Measurements from ENCODE around the gene WFIKKN2. TPM values are rescaled to one million over a fixed set of nuclear protein-coding genes. Genes with fewer than 3 reads are reported as not detected.

Gene WFIKKN2
- total and polyA plus RNA-seq, 2 of the 13 experiments (the other 11 are each of a cell fraction or from before 2014, with no cell fraction given), result not detected

DNA sequence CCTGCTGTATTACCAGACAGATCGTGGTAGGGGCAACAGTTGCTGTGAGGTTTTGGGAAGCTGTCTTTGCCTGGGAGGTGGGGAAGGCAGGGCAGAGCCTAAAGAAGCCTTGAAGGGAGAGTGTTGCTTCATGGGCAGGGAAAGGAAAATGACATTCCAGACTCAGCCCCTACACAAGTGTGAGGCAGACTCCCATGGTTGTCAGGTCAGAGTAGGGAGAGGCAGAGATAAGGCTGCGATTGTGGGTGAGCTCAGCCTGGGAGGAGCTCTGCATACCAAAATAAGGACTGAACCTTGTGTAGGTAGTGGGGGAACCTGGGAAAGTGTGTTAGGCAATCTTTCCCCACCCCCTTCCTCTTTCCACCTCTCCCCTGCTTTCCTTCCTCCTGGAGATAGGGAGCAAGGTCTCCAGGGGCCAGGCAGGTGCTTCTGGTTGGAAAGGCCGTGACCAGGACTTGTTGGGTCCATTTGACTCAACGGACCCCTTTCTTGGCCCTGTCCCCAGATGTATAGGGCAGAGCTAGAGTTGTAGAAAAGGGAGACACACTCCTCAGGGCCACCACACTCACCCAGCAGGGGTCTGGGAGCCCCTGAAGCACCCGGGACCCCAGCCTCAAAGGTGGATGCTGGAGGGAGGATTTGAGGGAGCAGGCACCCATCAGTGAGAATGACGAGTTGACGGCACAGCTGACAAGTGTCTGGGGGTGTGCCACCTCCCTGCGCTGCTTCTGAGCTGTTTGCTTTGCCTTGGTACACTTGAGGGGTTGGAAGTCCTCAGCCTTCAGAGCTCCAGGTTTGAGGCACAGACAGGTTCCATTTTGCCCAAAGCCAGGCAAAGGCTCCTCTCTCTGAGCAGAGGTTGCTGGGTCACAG, 49.3 kb downstream of the WFIKKN2 start (continued):
- TF ChIP-seq, protein P1, sequence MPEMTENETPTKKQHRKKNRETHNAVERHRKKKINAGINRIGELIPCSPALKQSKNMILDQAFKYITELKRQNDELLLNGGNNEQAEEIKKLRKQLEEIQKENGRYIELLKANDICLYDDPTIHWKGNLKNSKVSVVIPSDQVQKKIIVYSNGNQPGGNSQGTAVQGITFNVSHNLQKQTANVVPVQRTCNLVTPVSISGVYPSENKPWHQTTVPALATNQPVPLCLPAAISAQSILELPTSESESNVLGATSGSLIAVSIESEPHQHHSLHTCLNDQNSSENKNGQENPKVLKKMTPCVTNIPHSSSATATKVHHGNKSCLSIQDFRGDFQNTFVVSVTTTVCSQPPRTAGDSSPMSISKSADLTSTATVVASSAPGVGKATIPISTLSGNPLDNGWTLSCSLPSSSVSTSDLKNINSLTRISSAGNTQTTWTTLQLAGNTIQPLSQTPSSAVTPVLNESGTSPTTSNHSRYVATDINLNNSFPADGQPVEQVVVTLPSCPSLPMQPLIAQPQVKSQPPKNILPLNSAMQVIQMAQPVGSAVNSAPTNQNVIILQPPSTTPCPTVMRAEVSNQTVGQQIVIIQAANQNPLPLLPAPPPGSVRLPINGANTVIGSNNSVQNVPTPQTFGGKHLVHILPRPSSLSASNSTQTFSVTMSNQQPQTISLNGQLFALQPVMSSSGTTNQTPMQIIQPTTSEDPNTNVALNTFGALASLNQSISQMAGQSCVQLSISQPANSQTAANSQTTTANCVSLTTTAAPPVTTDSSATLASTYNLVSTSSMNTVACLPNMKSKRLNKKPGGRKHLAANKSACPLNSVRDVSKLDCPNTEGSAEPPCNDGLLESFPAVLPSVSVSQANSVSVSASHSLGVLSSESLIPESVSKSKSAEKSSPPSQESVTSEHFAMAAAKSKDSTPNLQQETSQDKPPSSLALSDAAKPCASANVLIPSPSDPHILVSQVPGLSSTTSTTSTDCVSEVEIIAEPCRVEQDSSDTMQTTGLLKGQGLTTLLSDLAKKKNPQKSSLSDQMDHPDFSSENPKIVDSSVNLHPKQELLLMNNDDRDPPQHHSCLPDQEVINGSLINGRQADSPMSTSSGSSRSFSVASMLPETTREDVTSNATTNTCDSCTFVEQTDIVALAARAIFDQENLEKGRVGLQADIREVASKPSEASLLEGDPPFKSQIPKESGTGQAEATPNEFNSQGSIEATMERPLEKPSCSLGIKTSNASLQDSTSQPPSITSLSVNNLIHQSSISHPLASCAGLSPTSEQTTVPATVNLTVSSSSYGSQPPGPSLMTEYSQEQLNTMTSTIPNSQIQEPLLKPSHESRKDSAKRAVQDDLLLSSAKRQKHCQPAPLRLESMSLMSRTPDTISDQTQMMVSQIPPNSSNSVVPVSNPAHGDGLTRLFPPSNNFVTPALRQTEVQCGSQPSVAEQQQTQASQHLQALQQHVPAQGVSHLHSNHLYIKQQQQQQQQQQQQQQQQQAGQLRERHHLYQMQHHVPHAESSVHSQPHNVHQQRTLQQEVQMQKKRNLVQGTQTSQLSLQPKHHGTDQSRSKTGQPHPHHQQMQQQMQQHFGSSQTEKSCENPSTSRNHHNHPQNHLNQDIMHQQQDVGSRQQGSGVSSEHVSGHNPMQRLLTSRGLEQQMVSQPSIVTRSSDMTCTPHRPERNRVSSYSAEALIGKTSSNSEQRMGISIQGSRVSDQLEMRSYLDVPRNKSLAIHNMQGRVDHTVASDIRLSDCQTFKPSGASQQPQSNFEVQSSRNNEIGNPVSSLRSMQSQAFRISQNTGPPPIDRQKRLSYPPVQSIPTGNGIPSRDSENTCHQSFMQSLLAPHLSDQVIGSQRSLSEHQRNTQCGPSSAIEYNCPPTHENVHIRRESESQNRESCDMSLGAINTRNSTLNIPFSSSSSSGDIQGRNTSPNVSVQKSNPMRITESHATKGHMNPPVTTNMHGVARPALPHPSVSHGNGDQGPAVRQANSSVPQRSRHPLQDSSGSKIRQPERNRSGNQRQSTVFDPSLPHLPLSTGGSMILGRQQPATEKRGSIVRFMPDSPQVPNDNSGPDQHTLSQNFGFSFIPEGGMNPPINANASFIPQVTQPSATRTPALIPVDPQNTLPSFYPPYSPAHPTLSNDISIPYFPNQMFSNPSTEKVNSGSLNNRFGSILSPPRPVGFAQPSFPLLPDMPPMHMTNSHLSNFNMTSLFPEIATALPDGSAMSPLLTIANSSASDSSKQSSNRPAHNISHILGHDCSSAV (CRISPR knock-in tag; IDR thresholded peaks at IDR 0.05; ENCODE audit: borderline replicate concordance), result no peak
- TF ChIP-seq ZMAT3 (CRISPR knock-in tag; conservative IDR thresholded peaks at IDR 0.05), result peak; percentile 80
- TF ChIP-seq ZNF546 (CRISPR knock-in tag; conservative IDR thresholded peaks at IDR 0.05), result no peak
- TF ChIP-seq SCMH1 (CRISPR knock-in tag; IDR thresholded peaks at IDR 0.05; ENCODE audit: borderline replicate concordance), result no peak
- TF ChIP-seq, protein P2, sequence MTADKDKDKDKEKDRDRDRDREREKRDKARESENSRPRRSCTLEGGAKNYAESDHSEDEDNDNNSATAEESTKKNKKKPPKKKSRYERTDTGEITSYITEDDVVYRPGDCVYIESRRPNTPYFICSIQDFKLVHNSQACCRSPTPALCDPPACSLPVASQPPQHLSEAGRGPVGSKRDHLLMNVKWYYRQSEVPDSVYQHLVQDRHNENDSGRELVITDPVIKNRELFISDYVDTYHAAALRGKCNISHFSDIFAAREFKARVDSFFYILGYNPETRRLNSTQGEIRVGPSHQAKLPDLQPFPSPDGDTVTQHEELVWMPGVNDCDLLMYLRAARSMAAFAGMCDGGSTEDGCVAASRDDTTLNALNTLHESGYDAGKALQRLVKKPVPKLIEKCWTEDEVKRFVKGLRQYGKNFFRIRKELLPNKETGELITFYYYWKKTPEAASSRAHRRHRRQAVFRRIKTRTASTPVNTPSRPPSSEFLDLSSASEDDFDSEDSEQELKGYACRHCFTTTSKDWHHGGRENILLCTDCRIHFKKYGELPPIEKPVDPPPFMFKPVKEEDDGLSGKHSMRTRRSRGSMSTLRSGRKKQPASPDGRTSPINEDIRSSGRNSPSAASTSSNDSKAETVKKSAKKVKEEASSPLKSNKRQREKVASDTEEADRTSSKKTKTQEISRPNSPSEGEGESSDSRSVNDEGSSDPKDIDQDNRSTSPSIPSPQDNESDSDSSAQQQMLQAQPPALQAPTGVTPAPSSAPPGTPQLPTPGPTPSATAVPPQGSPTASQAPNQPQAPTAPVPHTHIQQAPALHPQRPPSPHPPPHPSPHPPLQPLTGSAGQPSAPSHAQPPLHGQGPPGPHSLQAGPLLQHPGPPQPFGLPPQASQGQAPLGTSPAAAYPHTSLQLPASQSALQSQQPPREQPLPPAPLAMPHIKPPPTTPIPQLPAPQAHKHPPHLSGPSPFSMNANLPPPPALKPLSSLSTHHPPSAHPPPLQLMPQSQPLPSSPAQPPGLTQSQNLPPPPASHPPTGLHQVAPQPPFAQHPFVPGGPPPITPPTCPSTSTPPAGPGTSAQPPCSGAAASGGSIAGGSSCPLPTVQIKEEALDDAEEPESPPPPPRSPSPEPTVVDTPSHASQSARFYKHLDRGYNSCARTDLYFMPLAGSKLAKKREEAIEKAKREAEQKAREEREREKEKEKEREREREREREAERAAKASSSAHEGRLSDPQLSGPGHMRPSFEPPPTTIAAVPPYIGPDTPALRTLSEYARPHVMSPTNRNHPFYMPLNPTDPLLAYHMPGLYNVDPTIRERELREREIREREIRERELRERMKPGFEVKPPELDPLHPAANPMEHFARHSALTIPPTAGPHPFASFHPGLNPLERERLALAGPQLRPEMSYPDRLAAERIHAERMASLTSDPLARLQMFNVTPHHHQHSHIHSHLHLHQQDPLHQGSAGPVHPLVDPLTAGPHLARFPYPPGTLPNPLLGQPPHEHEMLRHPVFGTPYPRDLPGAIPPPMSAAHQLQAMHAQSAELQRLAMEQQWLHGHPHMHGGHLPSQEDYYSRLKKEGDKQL (CRISPR knock-in tag; IDR thresholded peaks at IDR 0.05; ENCODE audit: low read depth), result no peak
- TF ChIP-seq, protein P3, sequence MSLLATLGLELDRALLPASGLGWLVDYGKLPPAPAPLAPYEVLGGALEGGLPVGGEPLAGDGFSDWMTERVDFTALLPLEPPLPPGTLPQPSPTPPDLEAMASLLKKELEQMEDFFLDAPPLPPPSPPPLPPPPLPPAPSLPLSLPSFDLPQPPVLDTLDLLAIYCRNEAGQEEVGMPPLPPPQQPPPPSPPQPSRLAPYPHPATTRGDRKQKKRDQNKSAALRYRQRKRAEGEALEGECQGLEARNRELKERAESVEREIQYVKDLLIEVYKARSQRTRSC (CRISPR knock-in tag; IDR thresholded peaks at IDR 0.05; ENCODE audit: low read depth), result no peak
- no peak for TF ChIP-seq ZNF468 (CRISPR knock-in tag; IDR thresholded peaks at IDR 0.05)
- peak; percentile 90; the same call in 1 of the 2 replicates for TF ChIP-seq SAFB2 (CRISPR knock-in tag; IDR thresholded peaks at IDR 0.05; ENCODE audit: borderline replicate concordance, low read depth)
- TF ChIP-seq ZNF878 (CRISPR knock-in tag; IDR thresholded peaks at IDR 0.05), result no peak
- TF ChIP-seq BCL6 (CRISPR knock-in tag; IDR thresholded peaks at IDR 0.05), result 0 out of 2 replicates have a peak, but pooled peaks have one; percentile 15
- TF ChIP-seq, protein P4, sequence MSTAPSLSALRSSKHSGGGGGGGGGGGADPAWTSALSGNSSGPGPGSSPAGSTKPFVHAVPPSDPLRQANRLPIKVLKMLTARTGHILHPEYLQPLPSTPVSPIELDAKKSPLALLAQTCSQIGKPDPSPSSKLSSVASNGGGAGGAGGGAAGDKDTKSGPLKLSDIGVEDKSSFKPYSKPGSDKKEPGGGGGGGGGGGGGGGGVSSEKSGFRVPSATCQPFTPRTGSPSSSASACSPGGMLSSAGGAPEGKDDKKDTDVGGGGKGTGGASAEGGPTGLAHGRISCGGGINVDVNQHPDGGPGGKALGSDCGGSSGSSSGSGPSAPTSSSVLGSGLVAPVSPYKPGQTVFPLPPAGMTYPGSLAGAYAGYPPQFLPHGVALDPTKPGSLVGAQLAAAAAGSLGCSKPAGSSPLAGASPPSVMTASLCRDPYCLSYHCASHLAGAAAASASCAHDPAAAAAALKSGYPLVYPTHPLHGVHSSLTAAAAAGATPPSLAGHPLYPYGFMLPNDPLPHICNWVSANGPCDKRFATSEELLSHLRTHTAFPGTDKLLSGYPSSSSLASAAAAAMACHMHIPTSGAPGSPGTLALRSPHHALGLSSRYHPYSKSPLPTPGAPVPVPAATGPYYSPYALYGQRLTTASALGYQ (CRISPR knock-in tag; IDR thresholded peaks at IDR 0.05), result no peak
